GM23338 (cell line): ENCODE measurements around the gene MET. TPM values are rescaled to one million over a fixed set of nuclear protein-coding genes. Genes with fewer than 3 reads are reported as not detected.

Source experiments
- ATAC-seq: fragments of 200-7000 bp; cut with Tn5 transposase; 3 replicates; pipeline ENCODE4 v1.9.1; 2020
- DNase-seq: peaks from one replicate; pipeline ENCODE4 v3.0.0-alpha.2; 2015; ENCODE audit warnings: low spot score
- H2AFZ ChIP-seq: fragments of 200-600 bp; sonication (generic); 2 replicates; pipeline ENCODE4 v1.8.0; 2016; ENCODE audit warnings: antibody characterized with exemption, mild to moderate bottlenecking, moderate library complexity
- H3F3A ChIP-seq: fragments of 200-600 bp; sonication (generic); replicated peaks from 2 replicates; pipeline ENCODE4 v1.8.0; 2017; ENCODE audit warnings: antibody characterized with exemption, mixed run types, low read depth
- H3K27ac ChIP-seq: fragments of 200-600 bp; sonication (generic); 2 replicates; pipeline ENCODE4 v1.6.1; 2016; ENCODE audit warnings: low read depth
- H3K27me3 ChIP-seq: fragments of 200-600 bp; sonication (generic); 2 replicates; pipeline ENCODE4 v1.8.0; 2016; ENCODE audit warnings: mild to moderate bottlenecking, mixed run types, moderate library complexity; ENCODE audit not compliant: insufficient read depth
- H3K36me3 ChIP-seq: fragments of 200-600 bp; sonication (generic); 2 replicates; pipeline ENCODE4 v1.8.0; 2016; ENCODE audit warnings: mild to moderate bottlenecking; ENCODE audit not compliant: insufficient read depth
- H3K4me1 ChIP-seq: fragments of 200-600 bp; sonication (generic); 2 replicates; pipeline ENCODE4 v1.8.0; 2016; ENCODE audit warnings: mild to moderate bottlenecking, moderate library complexity; ENCODE audit not compliant: insufficient read depth
- H3K4me2 ChIP-seq: fragments of 200-600 bp; sonication (generic); 2 replicates; pipeline ENCODE4 v1.7.1; 2017; ENCODE audit warnings: mixed run types
- H3K4me3 ChIP-seq: fragments of 200-600 bp; sonication (generic); 2 replicates; pipeline ENCODE4 v1.6.1; 2016; ENCODE audit warnings: mixed run types
- H3K79me2 ChIP-seq: fragments of 200-600 bp; sonication (generic); replicated peaks from 2 replicates; pipeline ENCODE4 v1.8.0; 2017; ENCODE audit warnings: mild to moderate bottlenecking; ENCODE audit not compliant: insufficient read depth
- H3K9me2 ChIP-seq: fragments of 200-600 bp; sonication (generic); 2 replicates; pipeline ENCODE4 v1.8.0; 2017; ENCODE audit not compliant: insufficient read depth
- H4K20me1 ChIP-seq: fragments of 200-600 bp; sonication (generic); replicated peaks from 2 replicates; pipeline ENCODE4 v1.8.0; 2017; ENCODE audit warnings: mild to moderate bottlenecking; ENCODE audit not compliant: insufficient read depth
- H3K27ac Mint-ChIP-seq: 2 replicates; pipeline ENCODE4 v1.8.0; 2020; ENCODE audit warnings: inconsistent platforms, mild to moderate bottlenecking, moderate library complexity, mixed read lengths
- H3K27me3 Mint-ChIP-seq: 3 replicates; pipeline ENCODE4 v1.8.0; 2022; ENCODE audit warnings: low read depth, mild to moderate bottlenecking, moderate library complexity, mixed read lengths, inconsistent platforms; ENCODE audit not compliant: insufficient read depth, poor library complexity
- H3K36me3 Mint-ChIP-seq: 3 replicates; pipeline ENCODE4 v1.8.0; 2021; ENCODE audit warnings: low read depth, mild to moderate bottlenecking, inconsistent platforms, moderate library complexity, mixed read lengths
- H3K4me1 Mint-ChIP-seq: 3 replicates; pipeline ENCODE4 v1.8.0; 2020; ENCODE audit warnings: mild to moderate bottlenecking, inconsistent platforms, mixed read lengths
- H3K4me3 Mint-ChIP-seq: 3 replicates; pipeline ENCODE4 v1.8.0; 2021; ENCODE audit warnings: moderate library complexity, mild to moderate bottlenecking, inconsistent platforms, mixed read lengths
- H3K9me3 Mint-ChIP-seq: 3 replicates; pipeline ENCODE4 v1.8.0; 2020; ENCODE audit warnings: moderate library complexity, mild to moderate bottlenecking, inconsistent platforms, mixed read lengths
- CREB1 ChIP-seq: fragments of 250-450 bp; sonication (Bioruptor Pico); IDR thresholded peaks from 2 replicates; pipeline ENCODE4 v1.5.0; 2020; ENCODE audit warnings: low read depth, mild to moderate bottlenecking, moderate library complexity
- ETS1 ChIP-seq: IDR thresholded peaks from 2 replicates; pipeline ENCODE4 v1.6.1; 2016; ENCODE audit warnings: antibody characterized with exemption
- JUNB ChIP-seq: IDR thresholded peaks from one replicate; pipeline ENCODE4 v1.6.1; 2016; ENCODE audit warnings: antibody characterized with exemption; ENCODE audit not compliant: unreplicated experiment
- NANOG ChIP-seq: IDR thresholded peaks from 2 replicates; pipeline ENCODE4 v1.6.1; 2016; ENCODE audit warnings: antibody characterized with exemption, borderline replicate concordance
- STAT1 ChIP-seq: IDR thresholded peaks from one replicate; pipeline ENCODE4 v1.6.1; 2016; ENCODE audit warnings: antibody characterized with exemption; ENCODE audit not compliant: unreplicated experiment
- ZNF462 ChIP-seq: fragments of 250-450 bp; sonication (Bioruptor Pico); IDR thresholded peaks from 2 replicates; pipeline ENCODE4 v1.5.0; 2020; ENCODE audit warnings: mild to moderate bottlenecking, moderate library complexity
- polyA plus RNA-seq: library from polyadenylated mRNA; unstranded; fragments of >200 nt; fragmentation: Nextera tagmentation; extraction: Ambion mirVana; gene quantifications from 2 replicates; pipeline ENCODE4 v1.2.1, GENCODE V29; 2016
- total RNA-seq: library from RNA; depleted of rRNA; stranded (reverse); fragments of >200 nt; shearing (Covaris generic); gene quantifications from 2 replicates; pipeline ENCODE4 v1.2.3, GENCODE V29; 2014

The MET gene
- total and polyA plus RNA-seq, 2 experiments from 2014 or later = 4.8 to 23.1 TPM

GRCh38 chr7:116696707-116697106 is 24.7 kb downstream of the MET start:
- TF ChIP-seq STAT1 (no peak), NANOG (no peak), ETS1 (no peak), CREB1 (no peak), ZNF462 (CRISPR knock-in tag) (no peak), JUNB (no peak)
- H3F3A ChIP-seq = no peaks in the 10 kb centered on the region
- H3K4me2 ChIP-seq = no peak overlapping the region
- no peaks in the 10 kb centered on the region for H3K79me2 ChIP-seq
- 0 out of 2 replicates have a peak, but pooled peaks cover 8% of the 10 kb centered on the region for H3K9me2 ChIP-seq
- H2AFZ ChIP-seq = no peak overlapping the region
- DNase-seq (no peak), ATAC-seq (no peak)
- Mint-ChIP-seq H3K4me3 (no peak overlapping the region), H3K27me3 (no peaks in the 10 kb centered on the region), H3K36me3 (no peaks in the 10 kb centered on the region), H3K27ac (no peak overlapping the region), H3K9me3 (no peaks in the 10 kb centered on the region), H3K4me1 (peaks cover 12% of the 10 kb centered on the region; the same call in 2 of the 3 replicates)
- H3K27ac ChIP-seq = no peak overlapping the region
- H3K4me1 ChIP-seq = peaks cover 6% of the 10 kb centered on the region; the same call in 1 of the 2 replicates
- no peaks in the 10 kb centered on the region for H3K27me3 ChIP-seq
- H3K36me3 ChIP-seq = no peaks in the 10 kb centered on the region
- no peak overlapping the region for H3K4me3 ChIP-seq
- H4K20me1 ChIP-seq = no peaks in the 10 kb centered on the region
